CD4-positive, alpha-beta memory T cell (primary cell): ENCODE measurements around the gene RARRES2. TPM values are rescaled to one million over a fixed set of nuclear protein-coding genes. Genes with fewer than 3 reads are reported as not detected.

Experiments used
- CTCF ChIA-PET: fragments of 350-600 bp; sonication (Branson Sonifier 250); formaldehyde crosslinking; loops from one replicate; lab custom pipeline; 2021; ENCODE audit warnings: inconsistent platforms; ENCODE audit not compliant: partially characterized antibody; lab: Charles Lee
- POLR2A ChIA-PET: fragments of 350-600 bp; sonication (Branson Sonifier 250); formaldehyde crosslinking; loops from one replicate; lab custom pipeline; 2021; ENCODE audit not compliant: partially characterized antibody; lab: Charles Lee
- DNase-seq, 5 donors: peaks; one replicate each; pipeline versions ENCODE4 v3.0.0 to v3.0.0-alpha.2; 2020 to 2022; ENCODE audit warnings: mixed read lengths in 1 of 5
- H3K27ac ChIP-seq: one replicate; pipeline ENCODE4 v1.7.0; 2013; ENCODE audit warnings: low read depth, low read length
- H3K27me3 ChIP-seq: 2 replicates; pipeline ENCODE4 v1.7.0; 2013; ENCODE audit warnings: mild to moderate bottlenecking, low read length, moderate library complexity; ENCODE audit not compliant: insufficient read depth
- H3K36me3 ChIP-seq: 2 replicates; pipeline ENCODE4 v1.7.0; 2013; ENCODE audit warnings: mild to moderate bottlenecking, low read length, moderate library complexity; ENCODE audit not compliant: insufficient read depth
- H3K4me1 ChIP-seq: 2 replicates; pipeline ENCODE4 v1.7.0; 2013; ENCODE audit warnings: mild to moderate bottlenecking, low read length, moderate library complexity; ENCODE audit not compliant: insufficient read depth
- H3K4me3 ChIP-seq, 2 donors: one replicate each; pipeline ENCODE4 v1.7.0; 2013; ENCODE audit warnings: low read length in 2 of 2, mild to moderate bottlenecking in 1 of 2
- H3K9me3 ChIP-seq, 2 donors: one replicate each; pipeline ENCODE4 v1.7.0; 2013; ENCODE audit warnings: low read length in 2 of 2, control low read depth in 1 of 2; ENCODE audit not compliant: control insufficient read depth in 1 of 2
- H3K27ac Mint-ChIP-seq, 7 donors: one replicate each; pipeline ENCODE4 v1.8.0; 2020 to 2021; ENCODE audit warnings: mixed read lengths in 7 of 7, mild to moderate bottlenecking in 6 of 7, inconsistent platforms in 3 of 7, moderate library complexity in 3 of 7
- H3K27me3 Mint-ChIP-seq, 2 donors: one replicate each; pipeline ENCODE4 v1.8.0; 2020 to 2021; ENCODE audit warnings: mixed read lengths in 2 of 2
- H3K36me3 Mint-ChIP-seq, 2 donors: one replicate each; pipeline ENCODE4 v1.8.0; 2020 to 2021; ENCODE audit warnings: mixed read lengths in 2 of 2, inconsistent platforms in 1 of 2, mild to moderate bottlenecking in 1 of 2
- H3K4me1 Mint-ChIP-seq, 4 donors: one replicate each; pipeline ENCODE4 v1.8.0; 2020 to 2021; ENCODE audit warnings: mixed read lengths in 4 of 4, mild to moderate bottlenecking in 1 of 4
- H3K4me3 Mint-ChIP-seq, 8 donors: one replicate each; pipeline ENCODE4 v1.8.0; 2020 to 2021; ENCODE audit warnings: mixed read lengths in 8 of 8, mild to moderate bottlenecking in 7 of 8, moderate library complexity in 6 of 8, inconsistent platforms in 3 of 8
- H3K9me3 Mint-ChIP-seq, 8 donors: one replicate each; pipeline ENCODE4 v1.8.0; 2020 to 2021; ENCODE audit warnings: mixed read lengths in 8 of 8, mild to moderate bottlenecking in 5 of 8, inconsistent platforms in 3 of 8, moderate library complexity in 1 of 8
- intact Hi-C: fragments of 100-400 bp; cut with micrococcal nuclease; formaldehyde crosslinking; loops from one replicate; pipeline ENCODE4 v1.15.1; 2023
- polyA plus RNA-seq, 2 donors: library from polyadenylated mRNA; unstranded; fragments of 300-500 nt; fragmentation: Illumina TruSeq; gene quantifications; one replicate each; pipeline ENCODE4 v1.2.3, GENCODE V29; 2021
- total RNA-seq, 2 experiments: library from RNA; stranded (reverse); gene quantifications; one replicate each; pipeline ENCODE4 v1.2.3, GENCODE V29; 2021

RARRES2 gene
- total and polyA plus RNA-seq, 4 experiments from 2014 or later: not detected

- ChIA-PET POLR2A (no interaction called here), CTCF (no interaction called here)
- H3K4me3 Mint-ChIP-seq: no peak overlapping the region
- Histone ChIP-seq H3K27me3 (no peaks in the 10 kb centered on the region), H3K27ac (no peak overlapping the region), H3K9me3 (no peaks in the 10 kb centered on the region), H3K4me1 (peaks cover 6% of the 10 kb centered on the region), H3K4me3 (no peak overlapping the region), H3K36me3 (no peaks in the 10 kb centered on the region)
- DNase-seq: no peak
- H3K4me1 Mint-ChIP-seq: peaks cover 4 to 11% (median 8%) of the 10 kb centered on the region in 4 donors
- H3K36me3 Mint-ChIP-seq: no peaks in the 10 kb centered on the region
- peaks cover 0 to 1% of the 10 kb centered on the region in 2 donors for H3K27me3 Mint-ChIP-seq
- intact Hi-C loops: no loop called here
- H3K27ac Mint-ChIP-seq: no peak overlapping the region
- H3K9me3 Mint-ChIP-seq: no peaks in the 10 kb centered on the region
Measured at GRCh38 chr7:150351587-150352194, 10.3 kb upstream of the RARRES2 start.

DNA sequence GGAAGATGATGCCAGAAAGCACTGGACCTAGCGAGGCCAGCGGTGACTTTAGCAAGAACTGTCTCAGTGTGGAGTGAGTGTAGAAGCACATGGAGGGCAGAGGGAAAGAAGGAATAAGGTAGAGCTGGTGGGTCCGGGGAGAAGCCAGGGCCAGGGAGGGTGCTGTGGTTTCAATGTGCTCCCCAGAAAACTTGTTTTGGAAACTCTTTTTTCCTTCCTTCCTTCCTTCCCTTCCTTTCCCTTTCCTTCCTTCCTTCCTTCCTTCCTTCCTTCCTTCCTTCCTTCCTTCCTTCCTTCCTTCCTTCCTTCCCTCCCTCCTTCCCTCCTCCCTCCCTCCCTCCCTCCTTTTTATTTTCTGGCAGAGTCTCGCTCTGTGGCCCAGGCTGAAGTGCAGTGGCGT lies 5.5 kb upstream of the RARRES2 start:
- ChIA-PET CTCF (interaction anchor here (1.0 to 1.5 kb wide), 2 partner anchors 9 to 59 kb away, joined by 3 to 5 read pairs; a partner anchor contains a TSS), POLR2A (no interaction called here)
- no peaks in the 10 kb centered on the region for H3K9me3 ChIP-seq
- no peak overlapping the region for H3K27ac ChIP-seq
- H3K4me3 ChIP-seq: no peak overlapping the region
- no peak for DNase-seq
- Mint-ChIP-seq H3K4me1 (peaks cover 0 to 5% (median 0%) of the 10 kb centered on the region in 4 donors), H3K36me3 (peaks cover 1 to 6% of the 10 kb centered on the region in 2 donors), H3K27me3 (peaks cover 12 to 30% of the 10 kb centered on the region in 2 donors), H3K27ac (no peak overlapping the region), H3K4me3 (no peak overlapping the region), H3K9me3 (peaks cover 0 to 17% (median under 1%) of the 10 kb centered on the region in 8 donors)
- peaks cover 4% of the 10 kb centered on the region for H3K27me3 ChIP-seq
- H3K4me1 ChIP-seq: no peaks in the 10 kb centered on the region
- intact Hi-C loops: no loop called here
- H3K36me3 ChIP-seq: no peaks in the 10 kb centered on the region

DNA sequence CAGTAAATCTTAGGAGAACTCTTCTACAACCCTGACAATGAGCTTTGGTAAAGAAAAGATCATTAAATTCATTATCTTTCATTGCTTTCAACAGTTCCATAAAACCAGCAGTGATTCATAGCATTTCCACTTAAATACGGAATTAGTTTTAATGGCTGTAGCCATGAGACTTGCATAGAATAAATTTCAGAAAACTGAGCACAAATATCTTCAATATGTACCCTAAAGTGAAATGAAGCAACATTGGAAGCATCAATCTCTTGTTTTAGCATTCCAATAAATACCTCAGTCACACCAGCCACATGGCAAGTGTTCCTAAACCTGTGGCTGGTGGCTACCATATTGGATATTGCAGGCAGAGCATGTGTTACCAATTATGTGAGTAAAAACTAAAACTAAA lies 3.6 kb upstream of the RARRES2 start:
- H3K4me1 ChIP-seq: no peaks in the 10 kb centered on the region
- Mint-ChIP-seq H3K4me1 (peaks cover 0 to 5% (median 1%) of the 10 kb centered on the region in 4 donors), H3K27me3 (peaks cover 18 to 32% of the 10 kb centered on the region in 2 donors), H3K36me3 (peaks cover 1 to 6% of the 10 kb centered on the region in 2 donors), H3K4me3 (no peak overlapping the region), H3K9me3 (peaks cover 0 to 17% (median under 1%) of the 10 kb centered on the region in 8 donors), H3K27ac (no peak overlapping the region)
- H3K27me3 ChIP-seq: peaks cover 5% of the 10 kb centered on the region
- ChIA-PET POLR2A (no interaction called here), CTCF (interaction anchor here (1.0 to 1.6 kb wide), 2 partner anchors 9 to 10 kb away, joined by 3 to 4 read pairs; no protein-coding TSS in a partner anchor)
- no peaks in the 10 kb centered on the region for H3K36me3 ChIP-seq
- H3K27ac ChIP-seq: no peak overlapping the region
- no peak for DNase-seq
- H3K4me3 ChIP-seq: no peak overlapping the region
- no peaks in the 10 kb centered on the region for H3K9me3 ChIP-seq
- intact Hi-C loops: no loop called here

GRCh38 chr7:150344299-150344698 lies 2.9 kb upstream of the RARRES2 start:
- Histone ChIP-seq H3K27me3 (peaks cover 5% of the 10 kb centered on the region), H3K9me3 (no peaks in the 10 kb centered on the region), H3K27ac (no peak overlapping the region), H3K4me1 (no peaks in the 10 kb centered on the region), H3K36me3 (no peaks in the 10 kb centered on the region), H3K4me3 (no peak overlapping the region)
- intact Hi-C loops: no loop called here
- ChIA-PET CTCF (interaction anchor here (1.0 to 1.6 kb wide), 2 partner anchors 9 to 11 kb away, joined by 3 to 4 read pairs; no protein-coding TSS in a partner anchor), POLR2A (no interaction called here)
- no peak for DNase-seq
- no peak overlapping the region for H3K4me3 Mint-ChIP-seq
- H3K27ac Mint-ChIP-seq: no peak overlapping the region
- peaks cover 0 to 6% (median 3%) of the 10 kb centered on the region in 4 donors for H3K4me1 Mint-ChIP-seq
- peaks cover 18 to 32% of the 10 kb centered on the region in 2 donors for H3K27me3 Mint-ChIP-seq
- H3K36me3 Mint-ChIP-seq: peaks cover 1 to 6% of the 10 kb centered on the region in 2 donors
- H3K9me3 Mint-ChIP-seq: peaks cover 0 to 17% (median under 1%) of the 10 kb centered on the region in 8 donors

DNA sequence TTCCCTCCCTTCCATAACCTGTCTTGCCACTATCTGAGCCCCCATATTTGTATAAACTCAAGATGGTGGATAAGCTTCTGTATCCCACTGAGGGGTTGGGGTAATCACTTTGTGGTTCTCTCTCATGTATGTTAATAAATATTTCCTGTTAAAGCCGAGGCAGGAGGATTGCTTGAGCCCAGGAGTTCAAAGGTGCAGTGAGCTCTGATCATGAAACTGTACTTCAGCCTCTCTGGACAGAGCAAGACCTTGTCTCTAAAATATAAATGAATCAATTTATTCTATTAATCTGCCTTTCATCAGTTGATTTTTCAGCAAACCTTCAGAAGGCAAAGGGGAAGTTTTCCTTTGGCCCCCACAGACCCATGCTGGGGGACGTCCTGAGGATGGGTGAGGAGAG lies 1.8 kb upstream of the RARRES2 start:
- ChIA-PET CTCF (no interaction called here), POLR2A (no interaction called here)
- no peaks in the 10 kb centered on the region for H3K36me3 ChIP-seq
- H3K4me3 ChIP-seq: no peak overlapping the region
- no peak overlapping the region for H3K4me3 Mint-ChIP-seq
- peaks cover 0 to 6% (median 3%) of the 10 kb centered on the region in 4 donors for H3K4me1 Mint-ChIP-seq
- H3K36me3 Mint-ChIP-seq: peaks cover 4 to 6% of the 10 kb centered on the region in 2 donors
- H3K9me3 Mint-ChIP-seq: peaks cover 0 to 17% (median under 1%) of the 10 kb centered on the region in 8 donors
- peaks cover 5% of the 10 kb centered on the region for H3K27me3 ChIP-seq
- DNase-seq: no peak
- H3K27ac Mint-ChIP-seq: no peak overlapping the region
- H3K9me3 ChIP-seq: no peaks in the 10 kb centered on the region
- no peaks in the 10 kb centered on the region for H3K4me1 ChIP-seq
- no peak overlapping the region for H3K27ac ChIP-seq
- peaks cover 18 to 32% of the 10 kb centered on the region in 2 donors for H3K27me3 Mint-ChIP-seq
- intact Hi-C loops: no loop called here

GRCh38 chr7:150342121-150342408 lies 636 bp upstream of the RARRES2 start:
- Mint-ChIP-seq H3K27me3 (peaks cover 18 to 35% of the 10 kb centered on the region in 2 donors), H3K4me3 (peak overlapping the region in 1 of 8 donors; percentile 22), H3K4me1 (peaks cover 0 to 6% (median 3%) of the 10 kb centered on the region in 4 donors), H3K36me3 (peaks cover 7 to 13% of the 10 kb centered on the region in 2 donors), H3K9me3 (peaks cover 0 to 17% (median under 1%) of the 10 kb centered on the region in 8 donors), H3K27ac (no peak overlapping the region)
- intact Hi-C loops: no loop called here
- Histone ChIP-seq H3K4me3 (no peak overlapping the region), H3K27ac (no peak overlapping the region), H3K9me3 (no peaks in the 10 kb centered on the region), H3K27me3 (peaks cover 5% of the 10 kb centered on the region), H3K4me1 (no peaks in the 10 kb centered on the region), H3K36me3 (no peaks in the 10 kb centered on the region)
- ChIA-PET POLR2A (no interaction called here), CTCF (no interaction called here)
- no peak for DNase-seq

- POLR2A ChIA-PET: interaction anchor here (1.3 kb wide), 1 partner anchor 9 kb away, joined by 3 read pairs; no protein-coding TSS in a partner anchor
- intact Hi-C loops: no loop called here
- peaks cover 0 to 6% (median 3%) of the 10 kb centered on the region in 4 donors for H3K4me1 Mint-ChIP-seq
- DNase-seq: no peak
- Histone ChIP-seq H3K36me3 (no peaks in the 10 kb centered on the region), H3K27ac (no peak overlapping the region), H3K27me3 (peaks cover 5% of the 10 kb centered on the region), H3K9me3 (no peaks in the 10 kb centered on the region), H3K4me1 (no peaks in the 10 kb centered on the region), H3K4me3 (no peak overlapping the region)
- H3K4me3 Mint-ChIP-seq: no peak overlapping the region
- H3K9me3 Mint-ChIP-seq: peaks cover 0 to 17% (median under 1%) of the 10 kb centered on the region in 8 donors
- H3K36me3 Mint-ChIP-seq: peaks cover 9 to 19% of the 10 kb centered on the region in 2 donors
- H3K27ac Mint-ChIP-seq: no peak overlapping the region
- H3K27me3 Mint-ChIP-seq: peaks cover 18 to 26% of the 10 kb centered on the region in 2 donors
- CTCF ChIA-PET: no interaction called here
Measured at GRCh38 chr7:150340875-150341262, 560 bp downstream of the RARRES2 start.
